Liver (tissue), 9 donors: ENCODE results near the gene ZNF616. TPM values are rescaled to one million over a fixed set of nuclear protein-coding genes. Genes with fewer than 3 reads are reported as not detected.

Experiments used
- DNase-seq: peaks from one replicate; pipeline ENCODE4 v3.0.0-alpha.2; 2017; ENCODE audit warnings: low spot score
- H3K27ac ChIP-seq, 2 donors: one replicate each; pipeline ENCODE4 v1.7.0; 2013; ENCODE audit warnings: inconsistent platforms in 2 of 2, low read length in 2 of 2, control low read depth in 1 of 2, low read depth in 1 of 2, mild to moderate bottlenecking in 1 of 2
- H3K27me3 ChIP-seq, 4 donors: one replicate each; pipeline versions ENCODE4 v1.6.1 to v1.7.0; 2013; ENCODE audit warnings: low read length in 3 of 4, inconsistent platforms in 1 of 4, mild to moderate bottlenecking in 1 of 4, moderate library complexity in 1 of 4; ENCODE audit not compliant: control insufficient read depth in 4 of 4, insufficient read depth in 4 of 4
- H3K36me3 ChIP-seq, 4 donors: one replicate each; pipeline versions ENCODE4 v1.6.1 to v1.7.0; 2013; ENCODE audit warnings: low read length in 3 of 4, mild to moderate bottlenecking in 3 of 4, low read depth in 1 of 4, moderate library complexity in 1 of 4; ENCODE audit not compliant: control insufficient read depth in 4 of 4, insufficient read depth in 3 of 4
- H3K4me1 ChIP-seq, 4 donors: one replicate each; pipeline versions ENCODE4 v1.6.1 to v1.7.0; 2013; ENCODE audit warnings: low read length in 3 of 4, mild to moderate bottlenecking in 3 of 4, moderate library complexity in 1 of 4; ENCODE audit not compliant: control insufficient read depth in 4 of 4, insufficient read depth in 4 of 4
- H3K4me3 ChIP-seq, 3 donors: one replicate each; pipeline versions ENCODE4 v1.6.1 to v1.7.0; 2013; ENCODE audit warnings: low read length in 3 of 3, control low read depth in 1 of 3, low read depth in 1 of 3, mild to moderate bottlenecking in 1 of 3
- H3K9ac ChIP-seq, 2 donors: one replicate each; pipeline ENCODE4 v1.7.0; 2013; ENCODE audit warnings: low read length in 2 of 2, mild to moderate bottlenecking in 2 of 2, moderate library complexity in 2 of 2, control low read depth in 1 of 2, low read depth in 1 of 2
- H3K9me3 ChIP-seq, 4 donors: one replicate each; pipeline versions ENCODE4 v1.6.1 to v1.7.0; 2013; ENCODE audit warnings: low read length in 3 of 4; ENCODE audit not compliant: control insufficient read depth in 4 of 4
- HNF4A ChIP-seq, 2 donors: conservative IDR thresholded peaks; 2 replicates each; pipeline ENCODE4 v1.6.1; 2016; ENCODE audit warnings: antibody characterized with exemption in 2 of 2, mild to moderate bottlenecking in 2 of 2
- RXRA ChIP-seq, 2 donors: IDR thresholded peaks; 2 replicates each; pipeline ENCODE4 v1.6.1; 2017 to 2018; ENCODE audit warnings: antibody characterized with exemption in 2 of 2, mild to moderate bottlenecking in 1 of 2
- TAF1 ChIP-seq: conservative IDR thresholded peaks from 2 replicates; pipeline ENCODE4 v1.6.1; 2016; ENCODE audit warnings: antibody characterized with exemption, mild to moderate bottlenecking
- YY1 ChIP-seq: IDR thresholded peaks from 2 replicates; pipeline ENCODE4 v1.6.1; 2016; ENCODE audit warnings: antibody characterized with exemption, mild to moderate bottlenecking
- WGBS: extraction: QIAGEN DNeasy Blood & Tissue Kit; methylation state at CpG from one replicate; pipeline ENCODE4 v1.1.7; 2013; 5-methylcytosine and 5-hydroxymethylcytosine counted together
- polyA plus RNA-seq, 2 donors: library from polyadenylated mRNA; stranded (reverse) in 1 of 2; unstranded in 1 of 2; fragments of 200-250 nt in 1 of 2; fragments of >200 nt in 1 of 2; fragmentation: Nextera tagmentation in 1 of 2; extraction: Ambion mirVana in 1 of 2; gene quantifications; one replicate each; pipeline versions ENCODE4 v1.2.1 to v1.2.3, GENCODE V29; 2013 to 2015
- total RNA-seq, 2 donors: library from RNA; depleted of rRNA; stranded (reverse); fragments of >200 nt; gene quantifications; one replicate each; pipeline ENCODE4 v1.2.3, GENCODE V29; 2014
- TF ChIP-seq, protein P1 (sequence below): IDR thresholded peaks from 2 replicates; pipeline ENCODE4 v1.6.1; 2016; ENCODE audit warnings: antibody characterized with exemption
- TF ChIP-seq, protein P2 (sequence below): IDR thresholded peaks from 2 replicates; pipeline ENCODE4 v1.6.1; 2016; ENCODE audit warnings: antibody characterized with exemption
- TF ChIP-seq, protein P3 (sequence below): fragments of 150-350 bp; IDR thresholded peaks from 2 replicates; pipeline ENCODE4 v1.5.1; 2017; ENCODE audit warnings: improper control_type of control experiment, low read depth, low read length; ENCODE audit not compliant: missing input control
- TF ChIP-seq, protein P4 (sequence below): IDR thresholded peaks from 2 replicates; pipeline ENCODE4 v1.6.1; 2016; ENCODE audit warnings: antibody characterized with exemption, mild to moderate bottlenecking
- donor health status: healthy.
- donor health status: healthy.
- donor health status: healthy.
- donor health status: healthy.
- donor health status: healthy.

ZNF616 gene
- total and polyA plus RNA-seq, 4 donors = 1.5 to 4.1 (median 3.5) TPM

DNA sequence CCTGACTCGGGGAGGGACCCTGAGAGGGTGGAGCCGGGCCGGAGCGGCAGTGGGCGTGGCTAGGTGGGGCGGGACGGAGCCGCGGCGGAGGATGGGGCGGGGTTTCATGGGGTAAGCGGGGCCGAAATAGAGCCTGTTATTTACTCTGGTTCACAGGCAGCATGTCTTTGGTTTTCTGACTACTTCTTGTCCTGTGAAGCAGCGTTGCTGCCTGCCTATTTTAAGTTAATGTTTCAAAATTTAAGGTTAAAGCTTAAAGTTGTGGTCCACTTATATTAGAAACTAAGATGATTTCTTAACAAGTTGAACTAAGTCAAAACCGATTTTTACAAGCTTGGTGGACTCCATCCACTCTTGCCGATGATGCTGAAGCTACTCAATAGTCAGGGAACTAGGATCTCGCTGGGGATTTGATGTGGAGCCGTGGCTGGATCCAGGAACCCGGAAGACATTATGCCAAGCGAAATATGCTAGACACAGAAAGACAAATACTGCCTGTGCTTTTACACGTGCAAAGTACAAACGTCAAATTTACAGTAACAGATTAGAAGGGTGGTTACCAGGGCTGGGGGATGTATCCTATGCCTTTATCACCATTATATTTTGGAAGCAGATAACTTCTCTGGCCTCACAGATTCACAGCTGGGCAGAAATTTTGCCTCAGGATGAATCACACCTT is 433 bp upstream of the ZNF616 start:
- no peak for DNase-seq
- H3K36me3 ChIP-seq = peaks cover 0 to 3% (median 0%) of the 10 kb centered on the region in 4 donors
- TF ChIP-seq, protein P1, sequence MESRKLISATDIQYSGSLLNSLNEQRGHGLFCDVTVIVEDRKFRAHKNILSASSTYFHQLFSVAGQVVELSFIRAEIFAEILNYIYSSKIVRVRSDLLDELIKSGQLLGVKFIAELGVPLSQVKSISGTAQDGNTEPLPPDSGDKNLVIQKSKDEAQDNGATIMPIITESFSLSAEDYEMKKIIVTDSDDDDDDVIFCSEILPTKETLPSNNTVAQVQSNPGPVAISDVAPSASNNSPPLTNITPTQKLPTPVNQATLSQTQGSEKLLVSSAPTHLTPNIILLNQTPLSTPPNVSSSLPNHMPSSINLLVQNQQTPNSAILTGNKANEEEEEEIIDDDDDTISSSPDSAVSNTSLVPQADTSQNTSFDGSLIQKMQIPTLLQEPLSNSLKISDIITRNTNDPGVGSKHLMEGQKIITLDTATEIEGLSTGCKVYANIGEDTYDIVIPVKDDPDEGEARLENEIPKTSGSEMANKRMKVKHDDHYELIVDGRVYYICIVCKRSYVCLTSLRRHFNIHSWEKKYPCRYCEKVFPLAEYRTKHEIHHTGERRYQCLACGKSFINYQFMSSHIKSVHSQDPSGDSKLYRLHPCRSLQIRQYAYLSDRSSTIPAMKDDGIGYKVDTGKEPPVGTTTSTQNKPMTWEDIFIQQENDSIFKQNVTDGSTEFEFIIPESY = no peak
- no peak for TF ChIP-seq RXRA (IDR thresholded peaks at IDR 0.05)
- TF ChIP-seq, protein P2, sequence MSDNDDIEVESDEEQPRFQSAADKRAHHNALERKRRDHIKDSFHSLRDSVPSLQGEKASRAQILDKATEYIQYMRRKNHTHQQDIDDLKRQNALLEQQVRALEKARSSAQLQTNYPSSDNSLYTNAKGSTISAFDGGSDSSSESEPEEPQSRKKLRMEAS = no peak
- peak; percentile 45 for TF ChIP-seq YY1
- TF ChIP-seq HNF4A (conservative IDR thresholded peaks at IDR 0.05) = no peak
- TF ChIP-seq TAF1 = no peak
- TF ChIP-seq, protein P3, sequence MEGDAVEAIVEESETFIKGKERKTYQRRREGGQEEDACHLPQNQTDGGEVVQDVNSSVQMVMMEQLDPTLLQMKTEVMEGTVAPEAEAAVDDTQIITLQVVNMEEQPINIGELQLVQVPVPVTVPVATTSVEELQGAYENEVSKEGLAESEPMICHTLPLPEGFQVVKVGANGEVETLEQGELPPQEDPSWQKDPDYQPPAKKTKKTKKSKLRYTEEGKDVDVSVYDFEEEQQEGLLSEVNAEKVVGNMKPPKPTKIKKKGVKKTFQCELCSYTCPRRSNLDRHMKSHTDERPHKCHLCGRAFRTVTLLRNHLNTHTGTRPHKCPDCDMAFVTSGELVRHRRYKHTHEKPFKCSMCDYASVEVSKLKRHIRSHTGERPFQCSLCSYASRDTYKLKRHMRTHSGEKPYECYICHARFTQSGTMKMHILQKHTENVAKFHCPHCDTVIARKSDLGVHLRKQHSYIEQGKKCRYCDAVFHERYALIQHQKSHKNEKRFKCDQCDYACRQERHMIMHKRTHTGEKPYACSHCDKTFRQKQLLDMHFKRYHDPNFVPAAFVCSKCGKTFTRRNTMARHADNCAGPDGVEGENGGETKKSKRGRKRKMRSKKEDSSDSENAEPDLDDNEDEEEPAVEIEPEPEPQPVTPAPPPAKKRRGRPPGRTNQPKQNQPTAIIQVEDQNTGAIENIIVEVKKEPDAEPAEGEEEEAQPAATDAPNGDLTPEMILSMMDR = no peak
- H3K27me3 ChIP-seq = no peaks in the 10 kb centered on the region
- peak overlapping the region in 1 of 2 donors; percentile 96 for H3K27ac ChIP-seq
- peak overlapping the region in 1 of 3 donors; percentile 93 for H3K4me3 ChIP-seq
- no peak overlapping the region for H3K9ac ChIP-seq
- H3K4me1 ChIP-seq = peaks cover 0 to 22% (median 11%) of the 10 kb centered on the region in 4 donors
- WGBS = 18% methylated on average over 22 of the region's 22 CpGs
- peaks cover 9 to 35% (median 22%) of the 10 kb centered on the region in 4 donors for H3K9me3 ChIP-seq

DNA sequence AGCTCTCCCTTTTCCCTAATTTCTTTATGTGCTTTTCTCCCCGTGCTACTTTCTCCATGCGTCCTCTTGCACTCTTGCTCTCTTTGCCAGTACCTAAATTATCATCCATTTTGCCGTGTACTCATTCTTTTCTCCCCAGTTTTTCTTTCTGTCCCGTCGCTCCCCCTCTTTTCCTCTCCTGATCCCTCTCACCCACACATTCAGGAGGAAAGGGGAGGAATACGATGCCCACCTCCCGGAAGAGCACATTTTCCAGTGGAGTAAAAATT is 821 bp downstream of the ZNF616 start:
- H3K27me3 ChIP-seq = no peaks in the 10 kb centered on the region
- peaks cover 0 to 22% (median 11%) of the 10 kb centered on the region in 4 donors for H3K4me1 ChIP-seq
- peak overlapping the region; percentile 93 to 100 (median 99) for H3K4me3 ChIP-seq
- H3K9me3 ChIP-seq = peaks cover 9 to 37% (median 28%) of the 10 kb centered on the region in 4 donors
- TF ChIP-seq YY1 = peak; percentile 57
- TF ChIP-seq, protein P4, sequence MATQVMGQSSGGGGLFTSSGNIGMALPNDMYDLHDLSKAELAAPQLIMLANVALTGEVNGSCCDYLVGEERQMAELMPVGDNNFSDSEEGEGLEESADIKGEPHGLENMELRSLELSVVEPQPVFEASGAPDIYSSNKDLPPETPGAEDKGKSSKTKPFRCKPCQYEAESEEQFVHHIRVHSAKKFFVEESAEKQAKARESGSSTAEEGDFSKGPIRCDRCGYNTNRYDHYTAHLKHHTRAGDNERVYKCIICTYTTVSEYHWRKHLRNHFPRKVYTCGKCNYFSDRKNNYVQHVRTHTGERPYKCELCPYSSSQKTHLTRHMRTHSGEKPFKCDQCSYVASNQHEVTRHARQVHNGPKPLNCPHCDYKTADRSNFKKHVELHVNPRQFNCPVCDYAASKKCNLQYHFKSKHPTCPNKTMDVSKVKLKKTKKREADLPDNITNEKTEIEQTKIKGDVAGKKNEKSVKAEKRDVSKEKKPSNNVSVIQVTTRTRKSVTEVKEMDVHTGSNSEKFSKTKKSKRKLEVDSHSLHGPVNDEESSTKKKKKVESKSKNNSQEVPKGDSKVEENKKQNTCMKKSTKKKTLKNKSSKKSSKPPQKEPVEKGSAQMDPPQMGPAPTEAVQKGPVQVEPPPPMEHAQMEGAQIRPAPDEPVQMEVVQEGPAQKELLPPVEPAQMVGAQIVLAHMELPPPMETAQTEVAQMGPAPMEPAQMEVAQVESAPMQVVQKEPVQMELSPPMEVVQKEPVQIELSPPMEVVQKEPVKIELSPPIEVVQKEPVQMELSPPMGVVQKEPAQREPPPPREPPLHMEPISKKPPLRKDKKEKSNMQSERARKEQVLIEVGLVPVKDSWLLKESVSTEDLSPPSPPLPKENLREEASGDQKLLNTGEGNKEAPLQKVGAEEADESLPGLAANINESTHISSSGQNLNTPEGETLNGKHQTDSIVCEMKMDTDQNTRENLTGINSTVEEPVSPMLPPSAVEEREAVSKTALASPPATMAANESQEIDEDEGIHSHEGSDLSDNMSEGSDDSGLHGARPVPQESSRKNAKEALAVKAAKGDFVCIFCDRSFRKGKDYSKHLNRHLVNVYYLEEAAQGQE = peak; percentile 21
- TF ChIP-seq, protein P3 = no peak
- WGBS = 1% methylated on average over 7 of the region's 7 CpGs
- H3K36me3 ChIP-seq = peaks cover 0 to 11% (median 4%) of the 10 kb centered on the region in 4 donors
- H3K9ac ChIP-seq = peak overlapping the region; percentile 79 to 98
- no peak for DNase-seq
- peak overlapping the region; percentile 96 to 99 for H3K27ac ChIP-seq
